Hematopoietic multipotent progenitor cell treated with erythropoietin and hydrocortisone succinate and interleukin-3 and kit ligand, for 17 days (in vitro differentiated cells): ENCODE measurements around the gene PKN3.
"Not testable (repeated sequence)": the region's sequence is repeated elsewhere in the genome, so short reads cannot be mapped to it uniquely, and the experiment has no call there.

Source experiments
- DNase-seq: peaks from one replicate; pipeline ENCODE4 v3.0.0-alpha.2; 2015; ENCODE audit warnings: low spot score

The PKN3 gene

GRCh38 chr9:128702445-128702948 lies at the start of gene PKN3:
TSS of gene PKN3 (plus strand) at chr9:128702503. CDS start at chr9:128702916, 413 bp downstream.
- DNase-seq: peak; percentile 80

DNA sequence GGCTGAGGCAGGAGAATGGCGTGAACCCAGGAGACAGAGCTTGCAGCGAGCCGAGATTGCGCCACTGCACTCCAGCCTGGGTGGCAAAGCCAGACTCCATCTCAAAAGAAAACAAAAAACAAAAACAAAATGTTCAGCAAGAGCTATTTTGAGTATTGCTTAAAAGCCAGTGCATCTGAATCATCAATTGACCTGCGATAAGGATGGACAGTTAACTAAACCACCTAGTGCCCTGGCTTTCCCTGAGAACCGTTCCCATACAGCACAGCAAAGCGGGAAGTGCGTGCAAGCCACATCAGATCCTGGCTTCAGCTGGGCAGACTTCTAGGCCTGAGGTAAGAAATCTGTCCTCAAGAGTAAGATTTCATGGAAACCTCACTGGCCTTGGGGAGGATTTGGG lies 48.4 kb upstream of the PKN3 start:
- no peak for DNase-seq

DNA sequence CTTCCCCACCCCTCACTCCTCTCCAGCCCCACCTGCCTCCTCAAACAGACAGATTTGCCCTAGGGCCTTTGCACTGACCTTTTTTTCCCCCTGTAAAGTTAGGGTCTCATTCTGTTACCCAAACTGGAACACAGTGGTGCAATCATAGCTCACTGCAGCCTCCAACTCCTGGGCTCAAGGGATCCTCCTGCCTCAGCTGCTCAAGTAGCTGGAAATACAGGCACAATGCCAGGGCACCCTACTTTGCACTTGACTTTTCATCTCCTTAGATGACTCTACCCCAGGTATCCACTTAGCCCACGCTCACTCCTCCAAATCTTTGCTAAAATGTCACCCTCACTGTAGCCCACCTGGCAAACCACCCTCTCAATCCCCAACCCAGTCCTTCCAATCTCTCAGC lies 47.8 kb upstream of the PKN3 start:
- DNase-seq: no peak

- DNase-seq: peak; percentile 97
These were observed 45.6 kb upstream of the PKN3 start, which contains the start of gene DYNC2I2 for GRCh38 chr9:128656416-128657343. TSS of gene DYNC2I2 (minus strand) at chr9:128656847. CDS start at chr9:128656726, 121 bp downstream.

DNA sequence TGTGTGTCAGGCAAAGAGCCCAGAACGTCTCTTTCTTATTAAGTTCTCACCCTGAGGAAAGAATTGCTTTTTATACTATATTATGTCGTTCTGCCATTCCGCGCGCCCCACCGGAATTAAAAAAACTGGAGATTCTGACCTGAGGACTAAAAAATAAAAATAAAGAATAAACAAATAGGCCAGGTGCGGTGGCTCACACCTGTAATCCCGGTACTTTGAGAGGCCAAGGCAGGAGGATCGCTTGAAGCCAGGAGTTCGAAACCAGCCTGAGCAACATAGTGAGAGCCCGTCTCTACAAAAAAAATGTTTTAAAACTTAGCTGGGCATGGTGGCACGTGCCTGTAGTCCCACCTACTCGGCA lies 45.0 kb upstream of the PKN3 start:
- no peak for DNase-seq

DNA sequence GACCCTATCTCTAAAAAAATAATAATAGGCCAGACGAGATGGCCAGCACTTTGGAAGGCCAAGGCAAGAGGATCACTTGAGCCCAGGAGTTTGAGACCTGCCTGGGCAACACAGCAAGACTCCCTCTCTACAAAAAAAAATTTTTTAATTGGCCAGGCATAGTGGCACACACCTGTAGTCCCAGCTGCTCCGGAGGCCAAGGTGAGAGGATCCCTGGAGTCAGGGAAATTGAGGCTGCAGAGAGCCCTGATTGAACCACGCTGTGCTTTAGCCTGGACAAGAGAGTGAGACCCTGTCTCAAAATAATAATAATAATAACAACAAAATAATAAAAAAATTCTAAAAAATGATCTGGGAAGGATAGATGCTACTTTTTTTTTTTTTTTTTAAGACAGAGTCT lies 44.5 kb upstream of the PKN3 start:
- DNase-seq: no peak

GRCh38 chr9:128666481-128666941 lies 35.8 kb upstream of the PKN3 start:
- DNase-seq: not testable (repeated sequence)

- DNase-seq: no peak
These were observed 32.5 kb upstream of the PKN3 start for GRCh38 chr9:128669786-128670185.

DNA sequence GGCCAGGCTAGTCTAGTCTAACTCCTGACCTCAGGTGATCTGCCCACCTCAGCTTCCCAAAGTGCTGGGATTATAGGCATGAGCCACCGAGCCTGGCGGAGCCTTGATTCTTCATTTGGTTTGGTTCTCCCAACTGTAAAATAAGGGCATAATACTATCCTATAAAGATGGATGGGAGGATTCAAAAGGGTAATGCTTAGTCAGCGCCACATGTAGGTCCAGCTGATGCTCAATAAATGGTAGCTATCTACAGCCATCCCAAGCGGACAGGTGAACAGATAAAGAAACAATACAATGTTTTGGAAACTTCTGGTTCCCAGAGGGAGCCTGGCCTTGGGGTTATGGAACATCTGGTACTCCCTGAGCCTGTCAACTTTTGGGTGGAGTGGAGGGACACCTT lies 26.9 kb upstream of the PKN3 start:
- no peak for DNase-seq

- DNase-seq: no peak
These were observed 24.5 kb upstream of the PKN3 start for GRCh38 chr9:128677794-128678193.

GRCh38 chr9:128683340-128684064 lies 18.8 kb upstream of the PKN3 start:
- no peak for DNase-seq

GRCh38 chr9:128684065-128684324 lies 18.3 kb upstream of the PKN3 start:
- DNase-seq: no peak

DNA sequence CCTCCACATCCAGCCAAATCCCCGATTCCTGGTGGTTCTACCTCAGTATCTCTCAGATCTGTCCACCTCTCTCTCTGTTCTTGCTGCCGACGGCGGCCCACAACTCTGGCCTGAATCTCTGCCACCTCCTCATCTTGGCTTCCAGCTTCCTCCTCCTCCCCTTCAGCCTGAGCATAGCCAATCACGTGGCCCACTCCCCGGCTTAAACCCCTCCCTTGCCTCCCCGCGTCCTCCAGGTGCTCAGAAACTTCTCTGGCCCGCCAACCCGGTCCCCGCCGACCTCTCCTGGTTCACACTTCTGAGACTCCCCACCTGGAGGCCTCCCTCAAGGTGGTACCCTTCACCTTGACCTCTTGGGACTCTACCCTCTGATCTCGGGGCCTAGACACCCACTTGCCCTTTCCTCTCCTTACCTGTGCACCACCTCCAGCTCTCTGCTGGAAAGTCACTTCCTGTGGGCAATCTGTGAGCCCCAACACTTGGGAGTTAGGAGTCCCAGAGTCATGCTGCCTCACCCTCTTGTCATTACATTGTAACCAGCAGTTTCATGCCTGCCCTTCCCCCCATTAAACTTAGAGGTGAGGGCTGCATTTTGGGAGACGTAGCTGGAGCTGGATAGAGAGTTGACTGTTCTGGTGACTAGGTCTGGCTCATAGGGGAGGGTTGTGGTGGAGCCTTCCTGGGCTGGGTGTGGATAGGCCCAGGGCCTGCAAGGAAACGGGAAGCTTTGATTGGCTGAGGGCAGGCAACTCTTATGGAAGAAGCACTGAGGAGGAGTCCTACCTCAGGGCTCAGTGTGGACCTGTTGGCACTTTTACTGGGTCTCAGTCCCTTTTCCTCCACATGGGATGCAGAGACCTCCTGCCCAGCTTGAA lies 17.7 kb upstream of the PKN3 start:
- DNase-seq: no peak

DNA sequence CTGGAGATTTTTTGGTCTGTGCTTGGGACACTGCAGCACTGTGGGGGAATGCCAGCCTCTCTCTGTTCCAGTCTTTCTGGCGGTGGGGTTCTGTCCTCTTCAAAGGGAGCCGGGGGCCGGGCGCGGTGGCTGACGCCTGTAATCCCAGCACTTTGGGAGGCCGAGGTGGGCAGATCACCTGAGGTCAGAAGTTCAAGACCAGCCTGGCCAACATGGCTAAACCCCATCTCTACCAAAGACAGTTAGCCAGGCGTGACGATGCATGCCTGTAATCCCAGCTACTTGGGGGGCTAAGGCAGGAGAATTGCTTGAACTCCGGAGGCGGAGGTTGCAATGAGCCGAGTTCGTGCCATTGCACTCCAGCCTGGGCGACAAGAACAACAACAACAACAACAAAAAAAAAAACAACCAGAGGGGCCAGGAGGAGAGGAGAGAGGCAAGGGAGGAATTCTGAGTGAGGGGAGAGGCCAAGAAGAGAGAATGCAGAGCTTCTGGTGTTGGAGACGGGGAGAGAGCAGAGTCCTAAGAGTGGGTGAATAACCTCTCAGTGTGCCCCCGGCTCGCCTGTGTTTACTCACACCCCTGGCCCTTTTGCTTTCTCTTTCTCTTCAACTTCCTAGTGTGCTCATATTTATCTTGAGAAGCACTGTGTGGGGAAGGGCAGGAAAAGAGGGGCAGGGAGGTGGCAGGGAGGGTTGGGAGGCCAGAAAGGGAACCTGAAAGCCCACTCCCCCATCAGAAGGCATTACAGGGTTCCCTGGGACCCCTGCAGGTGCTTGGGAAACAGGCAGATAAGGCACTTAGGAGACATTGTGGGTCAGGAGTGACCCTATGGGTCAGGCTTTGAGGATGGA lies 16.4 kb upstream of the PKN3 start:
- DNase-seq: peak; percentile 38

DNA sequence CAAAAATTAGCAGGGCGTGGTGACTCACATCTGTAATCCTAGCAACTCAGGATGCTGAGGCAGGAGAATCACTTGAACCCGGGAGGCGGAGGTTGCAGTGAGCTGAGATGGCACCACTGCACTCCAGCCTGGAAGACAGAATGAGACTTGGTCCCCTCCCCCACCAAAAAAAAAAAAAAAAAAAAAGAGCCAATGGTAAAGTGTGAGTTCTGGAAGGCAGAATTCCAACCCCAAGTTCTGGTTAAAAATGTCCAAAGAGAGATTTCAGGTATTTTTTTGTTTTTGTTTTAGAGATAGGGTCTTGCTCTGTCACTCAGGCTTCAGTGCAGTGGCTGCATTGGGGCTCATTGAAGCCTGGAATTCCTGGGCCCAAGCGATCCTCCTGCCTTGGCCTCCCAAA lies 14.8 kb upstream of the PKN3 start:
- no peak for DNase-seq

DNA sequence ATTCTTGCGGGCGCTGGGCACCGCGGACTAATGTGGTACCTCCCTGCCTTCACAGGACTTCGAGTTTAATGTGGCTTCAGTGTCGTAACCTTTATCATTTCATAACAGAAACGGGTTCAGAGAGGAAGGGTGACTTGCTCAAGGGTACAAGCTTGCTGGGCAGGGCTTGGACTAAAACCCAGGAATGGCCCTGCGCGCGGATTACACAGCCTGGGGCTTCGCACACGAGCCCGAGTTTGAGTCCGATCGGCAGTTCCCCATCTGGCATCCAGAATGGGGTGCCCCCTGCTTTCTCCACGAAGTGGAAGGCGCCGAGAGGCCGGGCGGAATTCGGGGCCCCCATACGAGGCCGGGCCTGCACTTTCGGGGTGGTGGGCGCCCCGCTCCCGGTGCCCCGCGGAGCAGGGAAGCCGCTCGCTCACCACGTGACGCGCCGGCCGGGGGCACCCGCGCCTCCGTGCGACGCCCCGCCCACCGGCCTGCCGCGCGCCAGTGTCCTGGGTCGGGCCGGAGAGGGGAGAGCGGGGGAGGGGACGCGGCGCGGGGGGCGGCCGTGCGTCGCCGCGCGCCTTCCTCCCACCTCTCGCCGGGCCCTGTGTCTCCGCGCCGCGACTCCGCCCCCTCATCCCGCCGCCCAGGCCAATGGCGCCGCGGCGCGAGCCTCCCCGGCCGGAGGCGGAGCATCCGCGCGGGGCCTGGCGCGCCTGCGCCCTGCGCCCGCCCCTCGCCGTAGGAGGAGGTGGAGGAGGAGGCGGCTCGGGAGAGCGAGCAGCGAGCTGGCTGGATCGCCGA lies 13.6 kb upstream of the PKN3 start, which contains the start of gene SET:
SET (plus strand) TSS at position 722 of the 792 bp plus-strand sequence. CDS start 361 bp downstream, outside the sequence.
- peak; percentile 93 for DNase-seq

DNA sequence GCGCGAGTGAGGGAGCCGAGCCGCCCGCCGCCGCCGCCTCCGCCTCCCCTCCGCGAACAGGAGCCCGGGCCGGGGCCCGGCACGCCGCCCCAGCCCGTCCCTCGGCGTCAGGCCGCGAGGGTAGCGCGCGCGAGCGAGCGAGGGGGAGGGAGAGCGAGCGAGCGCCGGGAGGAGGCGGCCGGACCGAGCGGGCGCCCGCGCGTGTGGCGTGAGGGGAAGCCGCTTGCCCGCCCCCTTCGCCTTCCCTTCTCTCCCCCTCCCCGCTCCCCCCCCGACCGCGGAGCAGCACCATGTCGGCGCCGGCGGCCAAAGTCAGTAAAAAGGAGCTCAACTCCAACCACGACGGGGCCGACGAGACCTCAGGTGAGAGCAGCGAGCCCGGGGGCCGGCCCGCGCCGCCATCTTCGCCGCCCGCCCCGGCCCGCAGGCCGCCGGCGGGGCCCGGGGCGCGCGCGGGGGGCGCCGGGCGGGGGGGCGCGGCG lies 13.0 kb upstream of the PKN3 start:
- no peak for DNase-seq

- peak; percentile 24 for DNase-seq
These were observed 12.3 kb upstream of the PKN3 start for GRCh38 chr9:128689820-128690683.

- DNase-seq: peak; percentile 17
These were observed 11.6 kb upstream of the PKN3 start for GRCh38 chr9:128690684-128691034.
